A549 (cell line): ENCODE measurements around the gene STYXL1.

Source experiments
- ATOH8 ChIP-seq: fragments of 250-450 bp; sonication (Bioruptor Pico); IDR thresholded peaks from 2 replicates; pipeline ENCODE4 v1.5.0; 2020; ENCODE audit warnings: low read depth, mild to moderate bottlenecking, moderate library complexity
- CEBPB ChIP-seq, 2 experiments: fragments of >200 bp in 1 of 2; sonication (Bioruptor Twin) in 1 of 2; formaldehyde crosslinking in 1 of 2; IDR thresholded peaks; 2 replicates each; pipeline ENCODE4 v1.6.1; 2012 to 2016
- EP300 ChIP-seq, 2 experiments: fragments of >200 bp; sonication (Bioruptor Twin); formaldehyde crosslinking; IDR thresholded peaks; 2 replicates in 1 of 2; 3 replicates in 1 of 2; pipeline ENCODE4 v1.6.1; 2016 to 2017
- GATA3 ChIP-seq: IDR thresholded peaks from 2 replicates; pipeline ENCODE4 v1.6.1; 2012; ENCODE audit warnings: borderline replicate concordance
- JUN ChIP-seq, 2 experiments: fragments of >200 bp; sonication (Bioruptor Twin); formaldehyde crosslinking; IDR thresholded peaks; 2 replicates in 1 of 2; 3 replicates in 1 of 2; pipeline ENCODE4 v1.6.1; 2016 to 2017
- KDM1A ChIP-seq: fragments of 200-600 bp; sonication (generic); IDR thresholded peaks from 2 replicates; pipeline ENCODE4 v1.6.1; 2016; ENCODE audit warnings: low read depth, mild to moderate bottlenecking
- MYC ChIP-seq: IDR thresholded peaks from 2 replicates; pipeline ENCODE4 v1.6.1; 2012; ENCODE audit warnings: mild to moderate bottlenecking, inconsistent platforms, low read length, improper control_type of control experiment, borderline replicate concordance
- POLR2A ChIP-seq: IDR thresholded peaks from 2 replicates; pipeline ENCODE4 v1.6.1; 2012; ENCODE audit warnings: mild to moderate bottlenecking, low read length
- REST ChIP-seq: fragments of 200-600 bp; sonication (generic); IDR thresholded peaks from 2 replicates; pipeline ENCODE4 v1.6.1; 2016; ENCODE audit warnings: antibody characterized with exemption, mild to moderate bottlenecking, moderate library complexity
- SMC3 ChIP-seq: fragments of >200 bp; sonication (Bioruptor Twin); formaldehyde crosslinking; IDR thresholded peaks from 3 replicates; pipeline ENCODE4 v1.6.1; 2018; ENCODE audit warnings: inconsistent platforms
- ZNF302 ChIP-seq: fragments of 250-450 bp; sonication (Bioruptor Pico); IDR thresholded peaks from 2 replicates; pipeline ENCODE4 v1.9.0; 2021; ENCODE audit warnings: inconsistent platforms, mild to moderate bottlenecking, moderate library complexity
- TF ChIP-seq, protein P1 (sequence below): fragments of >200 bp; sonication (Bioruptor Twin); formaldehyde crosslinking; IDR thresholded peaks from 3 replicates; pipeline ENCODE4 v1.5.1; 2016
- TF ChIP-seq, protein P2 (sequence below): fragments of 450-650 bp; IDR thresholded peaks from 2 replicates; pipeline ENCODE4 v1.6.1; 2014; ENCODE audit warnings: antibody characterized with exemption

DNA sequence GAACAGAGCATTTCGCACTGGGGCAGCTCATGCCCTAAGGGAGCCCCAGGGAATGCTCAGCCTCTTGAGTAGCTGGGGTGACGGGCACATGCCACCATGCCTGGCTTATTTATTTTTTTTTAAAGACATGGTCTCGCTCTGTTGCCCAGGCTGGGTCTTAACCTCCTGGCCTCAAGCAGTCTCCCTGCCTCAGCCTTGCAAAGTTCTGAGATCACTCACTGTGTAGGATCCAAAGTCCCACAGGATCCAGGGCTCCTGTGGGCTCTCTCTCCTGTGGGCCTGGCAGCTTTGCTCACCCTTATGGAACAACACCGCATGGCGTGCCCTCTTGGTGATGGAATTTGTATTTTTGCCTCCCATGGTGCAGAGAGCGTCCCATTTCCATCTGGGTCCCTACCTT lies 87.4 kb downstream of the STYXL1 start:
- TF ChIP-seq, protein P1, sequence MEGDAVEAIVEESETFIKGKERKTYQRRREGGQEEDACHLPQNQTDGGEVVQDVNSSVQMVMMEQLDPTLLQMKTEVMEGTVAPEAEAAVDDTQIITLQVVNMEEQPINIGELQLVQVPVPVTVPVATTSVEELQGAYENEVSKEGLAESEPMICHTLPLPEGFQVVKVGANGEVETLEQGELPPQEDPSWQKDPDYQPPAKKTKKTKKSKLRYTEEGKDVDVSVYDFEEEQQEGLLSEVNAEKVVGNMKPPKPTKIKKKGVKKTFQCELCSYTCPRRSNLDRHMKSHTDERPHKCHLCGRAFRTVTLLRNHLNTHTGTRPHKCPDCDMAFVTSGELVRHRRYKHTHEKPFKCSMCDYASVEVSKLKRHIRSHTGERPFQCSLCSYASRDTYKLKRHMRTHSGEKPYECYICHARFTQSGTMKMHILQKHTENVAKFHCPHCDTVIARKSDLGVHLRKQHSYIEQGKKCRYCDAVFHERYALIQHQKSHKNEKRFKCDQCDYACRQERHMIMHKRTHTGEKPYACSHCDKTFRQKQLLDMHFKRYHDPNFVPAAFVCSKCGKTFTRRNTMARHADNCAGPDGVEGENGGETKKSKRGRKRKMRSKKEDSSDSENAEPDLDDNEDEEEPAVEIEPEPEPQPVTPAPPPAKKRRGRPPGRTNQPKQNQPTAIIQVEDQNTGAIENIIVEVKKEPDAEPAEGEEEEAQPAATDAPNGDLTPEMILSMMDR = no peak
- no peak for TF ChIP-seq ZNF302 (CRISPR knock-in tag)
- TF ChIP-seq CEBPB (IDR thresholded peaks at IDR 0.05) = no peak
- no peak for TF ChIP-seq KDM1A
- no peak for TF ChIP-seq POLR2A
- TF ChIP-seq REST = no peak
- TF ChIP-seq MYC = no peak
- no peak for TF ChIP-seq EP300 (IDR thresholded peaks at IDR 0.05)
- TF ChIP-seq ATOH8 (CRISPR knock-in tag) = no peak
- TF ChIP-seq GATA3 = no peak
- no peak for TF ChIP-seq JUN (IDR thresholded peaks at IDR 0.05)
- TF ChIP-seq, protein P2, sequence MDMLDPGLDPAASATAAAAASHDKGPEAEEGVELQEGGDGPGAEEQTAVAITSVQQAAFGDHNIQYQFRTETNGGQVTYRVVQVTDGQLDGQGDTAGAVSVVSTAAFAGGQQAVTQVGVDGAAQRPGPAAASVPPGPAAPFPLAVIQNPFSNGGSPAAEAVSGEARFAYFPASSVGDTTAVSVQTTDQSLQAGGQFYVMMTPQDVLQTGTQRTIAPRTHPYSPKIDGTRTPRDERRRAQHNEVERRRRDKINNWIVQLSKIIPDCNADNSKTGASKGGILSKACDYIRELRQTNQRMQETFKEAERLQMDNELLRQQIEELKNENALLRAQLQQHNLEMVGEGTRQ = no peak
- TF ChIP-seq SMC3 = no peak
